ENCODE results near the gene GRID1.

Gene GRID1

GRCh38 chr10:86229811-86230556 is 136.6 kb downstream of the GRID1 start:
- no peak for DNase-seq (ENCODE audit: low read depth)

GRCh38 chr10:86229376-86229775 is 137.2 kb downstream of the GRID1 start:
- no peak for DNase-seq (ENCODE audit: low read depth)

DNA sequence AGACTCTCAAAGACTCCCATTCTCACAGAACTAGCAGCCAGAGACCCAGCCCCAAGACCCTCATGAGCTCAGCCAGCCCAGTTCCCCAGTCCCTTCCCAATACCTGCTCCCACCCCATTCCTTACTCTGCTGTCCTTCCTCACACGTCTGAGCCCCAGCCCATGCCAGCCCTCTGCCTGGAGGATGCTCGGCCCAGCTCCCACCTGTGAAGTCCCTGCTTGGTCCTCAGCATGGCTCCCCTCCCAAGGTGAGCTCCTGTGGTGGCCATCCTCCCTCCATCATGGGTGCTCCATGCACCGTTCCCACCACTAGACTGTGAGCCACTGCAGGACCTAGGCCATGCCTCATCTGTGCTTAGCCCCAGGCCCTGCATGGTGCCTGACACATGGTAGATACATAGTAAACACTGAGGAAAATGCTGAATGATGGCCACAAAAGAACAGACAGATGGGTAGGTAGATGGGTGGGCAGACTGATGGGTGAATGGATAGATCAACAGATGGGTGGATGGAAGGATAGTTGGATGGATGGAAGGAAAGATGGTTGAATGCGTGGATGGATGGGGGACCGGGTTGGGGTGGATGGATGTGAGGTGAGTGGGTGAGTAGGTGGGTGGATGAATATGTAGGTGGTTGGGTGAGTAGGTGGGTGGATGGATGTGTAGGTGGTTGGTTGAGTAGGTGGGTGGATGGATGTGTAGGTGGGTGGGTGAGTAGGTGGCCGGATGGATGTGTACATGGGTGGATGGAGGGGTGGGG is 138.9 kb downstream of the GRID1 start:
- DNase-seq (ENCODE audit: low read depth) = no peak

DNA sequence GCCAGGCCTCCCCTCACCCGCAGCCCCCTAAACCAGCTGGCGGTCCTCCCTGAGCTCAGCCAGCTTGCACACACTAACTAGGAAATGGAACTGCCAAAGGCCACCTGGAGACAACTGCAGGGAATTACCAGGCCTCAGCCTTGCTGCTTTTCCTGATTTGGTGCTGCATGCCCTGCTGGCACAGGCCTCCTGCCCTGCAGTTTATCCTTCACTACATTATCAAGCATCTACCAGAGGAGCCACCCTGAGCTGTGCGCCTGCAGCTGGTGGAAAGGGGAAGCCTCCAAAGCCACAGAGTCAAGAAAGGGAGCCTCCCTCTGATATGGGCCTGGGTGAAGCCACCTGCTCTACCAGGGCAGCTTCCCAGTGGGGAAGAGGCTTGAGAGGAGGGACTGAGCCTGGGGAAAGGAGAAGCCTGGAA is 139.8 kb downstream of the GRID1 start:
- no peak for DNase-seq (ENCODE audit: low read depth)

DNA sequence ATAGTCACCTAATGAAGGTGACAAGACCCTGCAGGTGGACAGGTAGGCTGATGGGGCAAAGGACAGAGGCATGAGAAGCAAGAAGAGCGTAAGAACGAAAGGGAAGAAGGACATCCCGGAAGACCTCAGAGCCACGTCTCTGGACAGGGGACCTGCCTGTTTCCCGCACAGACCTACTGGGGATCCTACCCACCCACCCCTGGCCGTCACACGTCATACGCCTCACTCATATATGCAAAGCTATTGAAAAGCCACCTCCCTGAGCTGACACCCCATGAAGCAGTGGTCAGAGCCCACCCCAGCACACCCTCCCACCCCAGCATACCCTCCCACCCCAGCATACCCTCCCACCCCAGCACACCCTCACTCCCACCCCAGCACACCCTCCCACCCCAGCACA is 140.6 kb downstream of the GRID1 start:
- no peak for DNase-seq (ENCODE audit: low read depth)

GRCh38 chr10:86225103-86225782 is 141.4 kb downstream of the GRID1 start:
- DNase-seq (ENCODE audit: low read depth) = no peak

GRCh38 chr10:86224354-86225102 is 142.1 kb downstream of the GRID1 start:
- DNase-seq (ENCODE audit: low read depth) = no peak

DNA sequence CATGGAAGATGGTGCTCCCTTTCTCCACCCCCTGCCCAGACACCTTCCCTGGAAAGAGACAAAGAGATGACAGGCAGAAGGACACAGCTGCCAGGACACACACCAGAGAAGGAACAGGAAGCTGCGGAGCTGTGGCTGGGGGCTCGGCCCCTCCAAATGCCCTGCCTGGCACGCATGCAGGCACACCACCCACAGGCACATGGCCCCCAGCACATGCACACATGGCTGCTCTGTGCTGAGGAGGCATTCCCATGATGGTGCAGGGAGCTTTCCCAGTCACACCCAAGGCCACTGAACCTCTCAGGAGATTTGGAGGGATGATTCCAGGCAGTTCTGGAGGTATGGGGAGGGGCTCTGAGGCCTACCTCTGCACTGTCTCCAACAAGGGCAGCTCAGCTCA is 143.3 kb downstream of the GRID1 start:
- no peak for DNase-seq (ENCODE audit: low read depth)

GRCh38 chr10:86222687-86223086 is 143.9 kb downstream of the GRID1 start:
- DNase-seq (ENCODE audit: low read depth) = no peak

GRCh38 chr10:86222336-86222650 is 144.3 kb downstream of the GRID1 start:
- no peak for DNase-seq (ENCODE audit: low read depth)

GRCh38 chr10:86221442-86222335 is 144.9 kb downstream of the GRID1 start:
- DNase-seq (ENCODE audit: low read depth) = no peak

DNA sequence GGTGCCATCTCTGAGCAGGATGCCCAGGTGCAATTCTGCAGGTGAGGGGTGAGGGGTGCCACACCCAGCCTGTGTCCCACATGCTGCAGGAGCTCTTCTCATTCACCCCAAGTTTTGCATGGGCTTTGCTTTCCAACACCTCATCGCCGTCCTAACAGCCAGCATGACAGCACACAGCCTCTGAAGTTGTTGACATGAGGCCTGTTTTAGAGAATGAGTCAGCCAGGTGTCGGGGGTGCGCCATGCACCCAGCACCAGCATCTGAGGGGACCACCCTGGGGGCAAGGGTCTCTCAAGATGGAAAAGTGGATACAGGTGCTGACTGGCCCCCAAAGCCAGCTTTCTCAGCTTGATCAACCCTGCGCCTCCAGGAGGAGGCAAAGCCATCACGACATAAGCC is 146.0 kb downstream of the GRID1 start:
- no peak for DNase-seq (ENCODE audit: low read depth)

DNA sequence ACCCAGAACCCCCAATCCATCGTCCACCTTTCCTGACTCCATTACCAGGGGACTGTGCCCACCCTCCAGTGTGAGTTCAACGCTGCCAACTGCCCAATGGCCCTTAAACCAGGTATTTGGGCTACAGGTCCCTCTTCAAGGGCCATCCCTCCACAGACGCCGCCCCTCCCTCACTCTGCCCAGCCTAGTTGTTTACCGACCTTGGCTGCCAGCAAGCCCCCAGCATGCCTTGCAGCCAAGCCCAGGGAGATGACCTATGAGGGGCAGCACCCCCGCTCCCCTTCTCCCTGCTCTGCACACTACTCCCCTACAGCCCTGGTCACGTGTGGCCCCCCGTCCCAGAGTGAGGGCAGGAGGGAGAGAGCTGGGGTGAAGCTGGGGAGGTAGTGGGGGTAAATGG is 147.3 kb downstream of the GRID1 start:
- no peak for DNase-seq (ENCODE audit: low read depth)

DNA sequence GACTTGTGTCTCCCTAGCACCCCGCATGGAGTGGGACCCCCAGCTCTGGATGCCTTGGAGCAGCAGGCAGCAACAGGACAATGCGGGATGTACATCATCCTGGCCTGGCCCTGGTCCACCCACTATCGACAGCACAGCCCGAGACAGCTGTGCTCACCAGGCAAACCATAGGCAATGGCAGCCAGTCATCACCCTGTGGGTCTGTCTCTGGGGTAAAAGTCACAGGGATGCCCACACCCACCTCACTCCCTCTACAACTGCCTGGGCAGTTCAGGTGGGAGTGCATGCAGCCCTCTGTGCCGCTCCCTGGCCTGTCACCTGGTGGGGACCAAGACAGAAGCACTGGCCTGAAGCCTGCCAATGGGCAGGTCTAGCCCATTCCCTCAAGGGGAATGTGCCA is 147.8 kb downstream of the GRID1 start:
- DNase-seq (ENCODE audit: low read depth) = no peak

DNA sequence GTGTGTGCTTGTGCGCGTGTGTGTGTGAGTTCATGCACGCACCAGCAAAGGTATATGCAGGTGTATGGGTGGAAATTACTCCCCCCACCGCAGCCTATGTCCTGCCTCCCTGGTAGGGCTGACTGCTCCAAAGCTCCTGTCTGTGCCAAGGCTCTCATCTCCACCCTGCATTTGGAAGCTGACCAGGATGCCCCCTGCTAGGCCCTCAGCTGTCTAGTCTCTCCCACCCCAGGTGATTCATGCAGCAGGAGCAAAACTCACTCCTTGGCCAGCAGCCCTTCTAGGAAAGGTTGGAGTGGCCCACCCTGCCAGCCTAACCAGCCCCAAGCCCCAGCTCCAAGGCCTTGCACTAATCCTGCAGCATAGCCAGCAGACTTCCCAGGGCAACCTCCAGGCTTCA is 148.4 kb downstream of the GRID1 start:
- no peak for DNase-seq (ENCODE audit: low read depth)

GRCh38 chr10:86217371-86218080 is 149.1 kb downstream of the GRID1 start:
- no peak for DNase-seq (ENCODE audit: low read depth)

DNA sequence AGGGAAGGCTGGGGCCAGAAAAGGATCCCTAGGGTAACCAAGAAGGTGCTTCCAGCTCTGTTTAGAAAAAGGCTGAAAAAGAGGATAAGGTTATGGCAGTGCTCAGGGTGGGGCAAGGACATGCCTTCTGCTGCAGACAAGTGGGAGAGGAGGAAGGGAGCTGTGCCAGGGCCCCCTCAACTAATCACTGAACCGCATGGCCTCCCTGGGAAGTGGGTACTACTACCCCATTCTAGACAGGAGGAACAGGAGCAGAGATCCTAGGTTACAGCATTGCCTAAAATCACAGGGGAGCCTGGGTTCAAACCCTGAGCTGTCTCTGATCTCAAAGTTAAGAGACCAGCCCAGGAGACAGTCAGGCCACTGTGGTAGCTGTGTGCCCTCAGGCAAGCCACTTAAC is 149.7 kb downstream of the GRID1 start:
- no peak for DNase-seq (ENCODE audit: low read depth)

- DNase-seq (ENCODE audit: low read depth) = no peak
Observed at GRCh38 chr10:86215712-86216111, 150.9 kb downstream of the GRID1 start.

DNA sequence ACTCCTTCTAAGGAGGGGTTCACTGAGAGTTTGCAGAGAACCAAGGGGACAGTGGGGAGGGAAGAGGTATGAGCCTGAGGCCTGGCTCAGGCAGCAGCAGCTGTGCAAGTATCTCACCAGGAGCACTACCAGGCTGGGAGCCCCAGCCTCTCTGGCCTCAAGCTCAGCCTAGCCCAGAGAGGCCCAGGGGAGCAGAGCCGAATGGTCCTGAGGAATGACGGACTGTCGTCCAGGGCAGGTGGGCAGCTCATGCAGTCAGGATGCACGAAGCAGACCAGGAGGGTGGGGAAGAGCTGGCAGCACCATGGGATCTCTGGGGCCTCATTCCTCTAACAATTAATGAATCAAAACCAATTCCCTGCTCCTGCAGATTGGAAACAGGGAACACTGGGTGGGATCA is 151.5 kb downstream of the GRID1 start:
- no peak for DNase-seq (ENCODE audit: low read depth)

GRCh38 chr10:86213148-86213547 is 153.4 kb downstream of the GRID1 start:
- no peak for DNase-seq (ENCODE audit: low read depth)

GRCh38 chr10:86212391-86212700 is 154.2 kb downstream of the GRID1 start:
- DNase-seq (ENCODE audit: low read depth) = no peak
